Keratinocyte (primary cell): ENCODE data around the gene UBE2E1. TPM values are rescaled to one million over a fixed set of nuclear protein-coding genes. Genes with fewer than 3 reads are reported as not detected.

Experiments
- DNase-seq: peaks from one replicate; pipeline ENCODE4 v3.0.0-alpha.2; 2011; ENCODE audit warnings: low read depth, missing footprints, low spot score
- FAIRE-seq: peaks from 2 replicates; lab custom pipeline; 2011; peaks lifted over from hg19 to GRCh38; lab: Jason Lieb, UNC
- H2AFZ ChIP-seq: 2 replicates; pipeline ENCODE4 v1.6.0; 2012; ENCODE audit warnings: low read length, control low read depth, inconsistent platforms; ENCODE audit not compliant: control insufficient read depth
- H3K27ac ChIP-seq: 2 replicates; pipeline ENCODE4 v1.5.1; 2011; ENCODE audit warnings: low read length; ENCODE audit not compliant: control insufficient read depth, insufficient read depth
- H3K27me3 ChIP-seq: 3 replicates; pipeline ENCODE4 v1.6.0; 2011; ENCODE audit warnings: low read length; ENCODE audit not compliant: control insufficient read depth, insufficient read depth; ENCODE audit errors: extremely low read depth
- H3K36me3 ChIP-seq, 2 experiments: 2 replicates in 1 of 2; 3 replicates in 1 of 2; pipeline ENCODE4 v1.5.1; 2011; ENCODE audit warnings: low read length in 2 of 2, mild to moderate bottlenecking in 1 of 2; ENCODE audit not compliant: control insufficient read depth in 2 of 2, insufficient read depth in 2 of 2; ENCODE audit errors: extremely low read depth in 1 of 2
- H3K4me1 ChIP-seq: 3 replicates; pipeline ENCODE4 v1.5.1; 2011; ENCODE audit warnings: low read length; ENCODE audit not compliant: control insufficient read depth, insufficient read depth; ENCODE audit errors: extremely low read depth
- H3K4me2 ChIP-seq: 3 replicates; pipeline ENCODE4 v1.6.0; 2011; ENCODE audit warnings: low read depth, low read length; ENCODE audit not compliant: control insufficient read depth, insufficient read depth; ENCODE audit errors: extremely low read depth
- H3K4me3 ChIP-seq, 3 experiments: fragments of 200-600 bp in 1 of 3; sonication (generic) in 1 of 3; 2 replicates in 2 of 3; 3 replicates in 1 of 3; pipeline ENCODE4 v1.5.1; 2011 to 2016; ENCODE audit warnings: low read length in 3 of 3, mild to moderate bottlenecking in 3 of 3, control low read depth in 2 of 3, inconsistent platforms in 1 of 3, low read depth in 1 of 3, mixed read lengths in 1 of 3, mixed run types in 1 of 3, moderate library complexity in 1 of 3; ENCODE audit not compliant: control insufficient read depth in 2 of 3, insufficient read depth in 2 of 3; ENCODE audit errors: extremely low read depth in 1 of 3
- H3K79me2 ChIP-seq: 2 replicates; pipeline ENCODE4 v1.6.0; 2012; ENCODE audit warnings: low read length; ENCODE audit not compliant: control insufficient read depth, insufficient read depth
- H3K9ac ChIP-seq: 3 replicates; pipeline ENCODE4 v1.6.0; 2011; ENCODE audit warnings: low read length; ENCODE audit not compliant: control insufficient read depth, insufficient read depth; ENCODE audit errors: extremely low read depth
- H3K9me1 ChIP-seq: 3 replicates; pipeline ENCODE4 v1.6.0; 2011; ENCODE audit warnings: low read length; ENCODE audit not compliant: control insufficient read depth, insufficient read depth; ENCODE audit errors: extremely low read depth
- H3K9me3 ChIP-seq: 2 replicates; pipeline ENCODE4 v1.5.1; 2012; ENCODE audit warnings: low read depth, low read length; ENCODE audit not compliant: control insufficient read depth
- H4K20me1 ChIP-seq: 3 replicates; pipeline ENCODE4 v1.6.0; 2011; ENCODE audit warnings: low read length; ENCODE audit not compliant: control insufficient read depth, insufficient read depth; ENCODE audit errors: extremely low read depth
- CTCF ChIP-seq, 3 experiments: IDR thresholded peaks in 1 of 3; conservative IDR thresholded peaks in 1 of 3; optimal IDR thresholded peaks in 1 of 3; 2 replicates in 2 of 3; 3 replicates in 1 of 3; pipeline versions ENCODE3 to v1.5.1; 2011; ENCODE audit warnings: low read length in 3 of 3, mild to moderate bottlenecking in 3 of 3, moderate library complexity in 2 of 3, control low read depth in 1 of 3, inconsistent platforms in 1 of 3; ENCODE audit not compliant: insufficient read depth in 2 of 3; ENCODE audit errors: extremely low read depth in 1 of 3
- EZH2 ChIP-seq: IDR thresholded peaks from one replicate; pipeline ENCODE4 v1.6.1; 2012; ENCODE audit warnings: inconsistent platforms, mild to moderate bottlenecking, low read length, moderate library complexity
- dilution Hi-C: fragments of 300-500 bp; cut with MboI; formaldehyde crosslinking; loops from one replicate; pipeline ENCODE4 v1.7.0; 2020; ENCODE audit warnings: low sequenced_read_pairs; ENCODE audit not compliant: extremely low pct_ligation_motif_present
- polyA plus RNA-seq, 5 experiments: library from polyadenylated mRNA; depleted of rRNA in 3 of 5; stranded (reverse) in 3 of 5; stranded (forward) in 1 of 5; unstranded in 1 of 5; fragments of >200 nt; gene quantifications; 1 replicate in 1 of 5; 2 replicates in 3 of 5; 3 replicates in 1 of 5; pipeline versions ENCODE4 v1.2.1 to v1.2.3, GENCODE V29; 2011 to 2012; ENCODE audit warnings: missing spikeins in 2 of 5, low read depth in 1 of 5, low replicate concordance in 1 of 5

UBE2E1 gene
- polyA plus RNA-seq, 1 donor (not counting 4 experiments of a cell fraction or from before 2014, with no cell fraction given) = 205 TPM

GRCh38 chr3:23781051-23781450 lies 24.7 kb upstream of the UBE2E1 start:
- Histone ChIP-seq H3K36me3 (no peaks in the 10 kb centered on the region), H3K27me3 (no peaks in the 10 kb centered on the region), H3K9me1 (no peaks in the 10 kb centered on the region), H3K27ac (no peak overlapping the region), H2AFZ (no peak overlapping the region), H3K9me3 (no peaks in the 10 kb centered on the region), H3K4me3 (no peak overlapping the region), H3K4me2 (no peak overlapping the region), H4K20me1 (no peaks in the 10 kb centered on the region), H3K79me2 (no peaks in the 10 kb centered on the region), H3K4me1 (no peaks in the 10 kb centered on the region), H3K9ac (no peak overlapping the region)
- dilution Hi-C loops = no loop called here
- TF ChIP-seq EZH2 = no peak
- TF ChIP-seq CTCF (optimal IDR thresholded peaks at IDR 0.05 in 1 of 3, IDR thresholded peaks at IDR 0.05 in 1 of 3, conservative IDR thresholded peaks at IDR 0.05 in 1 of 3; ENCODE audit: extremely low read depth in 1 of 3, insufficient read depth in 2 of 3, low read length in 3 of 3) = no peak
- no peak for DNase-seq
- FAIRE-seq = no peak

DNA sequence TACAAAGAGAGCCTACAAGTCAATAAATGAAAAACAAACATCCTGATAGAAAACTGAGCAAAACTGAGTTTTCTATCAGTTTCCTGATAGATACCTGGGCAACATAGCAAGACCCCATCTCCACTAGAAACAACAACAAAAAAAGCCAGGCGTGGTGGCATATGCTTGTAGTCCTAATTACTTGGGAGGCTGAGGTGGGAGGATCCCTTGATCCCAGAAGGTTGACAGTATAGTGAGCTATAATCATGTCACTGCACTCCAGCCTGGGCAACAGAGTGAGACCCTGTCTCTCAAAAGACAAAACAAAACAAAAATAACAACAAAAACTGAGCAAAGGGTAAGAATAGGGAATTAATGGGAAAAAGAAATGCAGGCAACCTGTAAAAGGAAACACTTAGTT lies 23.9 kb upstream of the UBE2E1 start:
- H3K9me3 ChIP-seq = no peaks in the 10 kb centered on the region
- TF ChIP-seq EZH2 (no peak), CTCF (optimal IDR thresholded peaks at IDR 0.05 in 1 of 3, IDR thresholded peaks at IDR 0.05 in 1 of 3, conservative IDR thresholded peaks at IDR 0.05 in 1 of 3; ENCODE audit: extremely low read depth in 1 of 3, insufficient read depth in 2 of 3, low read length in 3 of 3) (no peak)
- H2AFZ ChIP-seq = no peak overlapping the region
- FAIRE-seq (no peak), DNase-seq (no peak)
- no peak overlapping the region for H3K4me2 ChIP-seq
- dilution Hi-C loops = no loop called here
- H3K9ac ChIP-seq = no peak overlapping the region
- no peaks in the 10 kb centered on the region for H4K20me1 ChIP-seq
- H3K27me3 ChIP-seq = no peaks in the 10 kb centered on the region
- H3K79me2 ChIP-seq = no peaks in the 10 kb centered on the region
- no peaks in the 10 kb centered on the region for H3K36me3 ChIP-seq
- no peak overlapping the region for H3K4me3 ChIP-seq
- no peaks in the 10 kb centered on the region for H3K4me1 ChIP-seq
- H3K9me1 ChIP-seq = no peaks in the 10 kb centered on the region
- no peak overlapping the region for H3K27ac ChIP-seq
